GM12875 (cell line): ENCODE data around the gene POLR2C.

Experiments
- H3K4me3 ChIP-seq: one replicate; pipeline ENCODE4 v1.5.1; 2011; ENCODE audit warnings: low read depth, low read length, control low read depth
- CTCF ChIP-seq: IDR thresholded peaks from 2 replicates; pipeline ENCODE4 v1.5.1; 2011; ENCODE audit warnings: low read depth, mild to moderate bottlenecking, control low read depth, inconsistent platforms, low read length, moderate library complexity, borderline replicate concordance; ENCODE audit not compliant: insufficient read depth

Gene POLR2C

GRCh38 chr16:57447186-57447962 is 15.1 kb upstream of the POLR2C start, which contains the start of the genes CIAPIN1 and COQ9:
TSS of gene CIAPIN1 (minus strand) at chr16:57447385. CDS start at chr16:57440928, 6,457 bp downstream.
TSS of gene COQ9 (plus strand) at chr16:57447479. CDS start at chr16:57447506, 27 bp downstream.
- peak within 1 kb of the TSS; percentile 81 for H3K4me3 ChIP-seq
- no peak for TF ChIP-seq CTCF

- TF ChIP-seq CTCF: no peak
- H3K4me3 ChIP-seq: no peak overlapping the region
Measured at GRCh38 chr16:57452021-57452420, 10.5 kb upstream of the POLR2C start.

- TF ChIP-seq CTCF: no peak
- peak overlapping the region; percentile 60 for H3K4me3 ChIP-seq
Measured at GRCh38 chr16:57462978-57463362, 491 bp downstream of the POLR2C start.

- no peak overlapping the region for H3K4me3 ChIP-seq
- TF ChIP-seq CTCF: no peak
Measured at GRCh38 chr16:57464523-57464922, 2.0 kb downstream of the POLR2C start.

- H3K4me3 ChIP-seq: no peak overlapping the region
- TF ChIP-seq CTCF: no peak
Measured at GRCh38 chr16:57468346-57468745, 5.9 kb downstream of the POLR2C start.

GRCh38 chr16:57469046-57469445 is 6.6 kb downstream of the POLR2C start:
- H3K4me3 ChIP-seq: no peak overlapping the region
- no peak for TF ChIP-seq CTCF

GRCh38 chr16:57469917-57470470 is 7.5 kb downstream of the POLR2C start:
- no peak for TF ChIP-seq CTCF
- no peak overlapping the region for H3K4me3 ChIP-seq
